ENCODE data around the gene UBE3C. TPM values are rescaled to one million over a fixed set of nuclear protein-coding genes. Genes with fewer than 3 reads are reported as not detected.

Gene UBE3C
- total RNA-seq, 3 donors from 2014 or later (not counting 1 experiment from before 2014, with no cell fraction given), result 44.6 to 56.7 (median 55.5) TPM

DNA sequence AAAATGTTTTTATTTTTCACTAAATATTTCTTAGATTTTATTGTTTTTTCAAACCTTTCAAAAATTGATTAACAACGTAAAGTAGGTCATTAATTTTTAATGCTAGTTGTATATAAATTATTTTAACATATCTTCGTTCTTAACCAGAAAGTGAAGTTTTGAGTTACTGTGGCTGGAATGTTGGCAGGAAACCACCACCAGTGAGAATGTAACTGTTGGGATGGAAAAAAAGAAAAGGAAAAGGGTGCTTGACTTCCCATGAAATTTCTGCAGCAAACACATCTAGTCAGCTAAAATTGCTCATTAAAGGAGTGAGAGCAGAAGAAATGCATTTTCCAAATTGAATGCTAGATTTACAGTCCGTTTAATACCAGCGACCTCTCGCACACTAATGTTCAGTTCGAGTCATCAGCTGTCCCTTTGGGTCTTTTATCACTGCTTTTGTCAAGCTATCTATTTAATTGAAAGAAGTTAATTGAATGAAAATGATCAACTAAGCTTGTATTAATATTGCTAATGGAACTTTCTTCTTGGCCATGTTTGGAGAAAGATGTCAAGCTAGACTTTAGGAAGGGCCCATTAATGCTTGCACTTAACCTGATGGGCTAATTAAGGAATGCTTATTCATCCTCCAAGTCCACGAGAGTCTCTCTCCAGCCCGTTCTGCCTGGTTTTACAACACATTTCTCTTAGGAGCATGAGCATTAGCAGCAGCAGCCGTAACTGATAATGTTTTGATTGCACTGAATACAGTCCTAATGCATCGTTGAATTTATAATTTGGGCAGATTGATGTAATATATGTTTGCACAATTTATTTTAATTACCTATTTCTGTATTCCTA, 70.1 kb downstream of the UBE3C start:
- H3K4me3 Mint-ChIP-seq, result no peak overlapping the region
- H3K4me1 ChIP-seq (ENCODE audit: control insufficient read depth, insufficient read depth, low read length), result no peaks in the 10 kb centered on the region
- intact Hi-C loops (cut with micrococcal nuclease), result no loop called here
- no peaks in the 10 kb centered on the region for H3K27me3 Mint-ChIP-seq (ENCODE audit: low read depth in 2 of 2)
- H3K36me3 ChIP-seq (ENCODE audit: control insufficient read depth, insufficient read depth, low read length), result peaks cover 33% of the 10 kb centered on the region
- H3K27me3 ChIP-seq (ENCODE audit: control insufficient read depth, insufficient read depth, low read length), result no peaks in the 10 kb centered on the region
- no peaks in the 10 kb centered on the region for H3K36me3 Mint-ChIP-seq
- H3K27ac ChIP-seq (ENCODE audit: low read length), result no peak overlapping the region
- 99% methylated on average over 7 of the region's 10 CpGs for WGBS (ENCODE audit: insufficient coverage)
- no peaks in the 10 kb centered on the region for H3K9me3 ChIP-seq (ENCODE audit: control insufficient read depth, insufficient read depth, low read length)
- TF ChIP-seq, protein P1, sequence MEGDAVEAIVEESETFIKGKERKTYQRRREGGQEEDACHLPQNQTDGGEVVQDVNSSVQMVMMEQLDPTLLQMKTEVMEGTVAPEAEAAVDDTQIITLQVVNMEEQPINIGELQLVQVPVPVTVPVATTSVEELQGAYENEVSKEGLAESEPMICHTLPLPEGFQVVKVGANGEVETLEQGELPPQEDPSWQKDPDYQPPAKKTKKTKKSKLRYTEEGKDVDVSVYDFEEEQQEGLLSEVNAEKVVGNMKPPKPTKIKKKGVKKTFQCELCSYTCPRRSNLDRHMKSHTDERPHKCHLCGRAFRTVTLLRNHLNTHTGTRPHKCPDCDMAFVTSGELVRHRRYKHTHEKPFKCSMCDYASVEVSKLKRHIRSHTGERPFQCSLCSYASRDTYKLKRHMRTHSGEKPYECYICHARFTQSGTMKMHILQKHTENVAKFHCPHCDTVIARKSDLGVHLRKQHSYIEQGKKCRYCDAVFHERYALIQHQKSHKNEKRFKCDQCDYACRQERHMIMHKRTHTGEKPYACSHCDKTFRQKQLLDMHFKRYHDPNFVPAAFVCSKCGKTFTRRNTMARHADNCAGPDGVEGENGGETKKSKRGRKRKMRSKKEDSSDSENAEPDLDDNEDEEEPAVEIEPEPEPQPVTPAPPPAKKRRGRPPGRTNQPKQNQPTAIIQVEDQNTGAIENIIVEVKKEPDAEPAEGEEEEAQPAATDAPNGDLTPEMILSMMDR (IDR thresholded peaks at IDR 0.05), result no peak
- ATAC-seq, result no peak
- H3K4me1 Mint-ChIP-seq, result peaks cover 0 to 5% of the 10 kb centered on the region in 2 donors
- no peaks in the 10 kb centered on the region for H3K9me3 Mint-ChIP-seq
- H3K27ac Mint-ChIP-seq, result no peak overlapping the region
- DNase-seq, result no peak
- H3K4me3 ChIP-seq (ENCODE audit: low read length), result no peak overlapping the region

DNA sequence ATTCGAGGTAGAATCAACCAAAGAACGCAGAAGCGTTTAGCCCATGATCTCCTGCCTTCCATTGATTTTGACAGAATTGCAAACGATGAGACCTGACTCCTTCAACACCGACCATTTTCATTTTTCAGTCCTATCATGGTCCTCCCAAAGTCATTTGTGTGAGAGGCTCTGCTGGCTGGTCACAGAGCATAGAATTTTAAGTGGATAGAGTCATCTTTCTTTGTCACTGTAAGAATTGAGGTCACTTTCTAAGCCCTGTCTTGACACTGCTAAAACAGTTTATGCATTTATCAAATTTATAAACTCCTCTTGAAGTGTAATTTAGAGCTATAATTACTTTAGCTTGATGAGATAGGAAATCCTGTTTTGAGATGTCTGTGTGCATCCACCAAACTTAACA, 72.0 kb downstream of the UBE3C start:
- no peak overlapping the region for H3K27ac Mint-ChIP-seq
- Histone ChIP-seq H3K4me1 (ENCODE audit: control insufficient read depth, insufficient read depth, low read length) (no peaks in the 10 kb centered on the region), H3K27ac (ENCODE audit: low read length) (no peak overlapping the region), H3K36me3 (ENCODE audit: control insufficient read depth, insufficient read depth, low read length) (peaks cover 30% of the 10 kb centered on the region), H3K4me3 (ENCODE audit: low read length) (no peak overlapping the region), H3K27me3 (ENCODE audit: control insufficient read depth, insufficient read depth, low read length) (no peaks in the 10 kb centered on the region), H3K9me3 (ENCODE audit: control insufficient read depth, insufficient read depth, low read length) (no peaks in the 10 kb centered on the region)
- intact Hi-C loops (cut with micrococcal nuclease), result no loop called here
- H3K4me1 Mint-ChIP-seq, result peaks cover 0 to 5% of the 10 kb centered on the region in 2 donors
- no peak overlapping the region for H3K4me3 Mint-ChIP-seq
- H3K36me3 Mint-ChIP-seq, result no peaks in the 10 kb centered on the region
- H3K9me3 Mint-ChIP-seq, result no peaks in the 10 kb centered on the region
- DNase-seq (no peak), ATAC-seq (no peak)
- H3K27me3 Mint-ChIP-seq (ENCODE audit: low read depth in 2 of 2), result no peaks in the 10 kb centered on the region
- WGBS (ENCODE audit: insufficient coverage), result 100% methylated on average over 5 of the region's 5 CpGs
- TF ChIP-seq, protein P1 (IDR thresholded peaks at IDR 0.05), result no peak

DNA sequence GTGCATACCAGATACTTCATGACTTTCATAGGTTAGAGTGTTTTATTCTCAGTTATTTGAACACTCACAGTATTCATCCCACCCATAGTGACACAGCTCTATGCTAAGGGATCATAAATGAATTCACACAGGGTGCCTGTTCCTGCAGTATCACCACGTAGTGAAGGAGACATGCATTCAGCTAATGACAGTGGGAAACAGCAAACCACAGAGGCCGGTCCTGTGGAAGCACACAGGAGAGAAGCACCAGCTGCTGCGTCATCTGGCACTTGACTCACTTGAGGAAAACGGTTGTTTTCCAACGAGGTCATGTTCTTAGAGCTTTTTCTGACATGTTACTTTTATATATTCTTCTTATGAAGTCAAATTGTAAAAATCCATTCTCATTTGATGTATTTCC, 73.0 kb downstream of the UBE3C start:
- Histone ChIP-seq H3K36me3 (ENCODE audit: control insufficient read depth, insufficient read depth, low read length) (peaks cover 31% of the 10 kb centered on the region), H3K27ac (ENCODE audit: low read length) (no peak overlapping the region), H3K4me3 (ENCODE audit: low read length) (no peak overlapping the region), H3K4me1 (ENCODE audit: control insufficient read depth, insufficient read depth, low read length) (no peaks in the 10 kb centered on the region), H3K27me3 (ENCODE audit: control insufficient read depth, insufficient read depth, low read length) (no peaks in the 10 kb centered on the region), H3K9me3 (ENCODE audit: control insufficient read depth, insufficient read depth, low read length) (no peaks in the 10 kb centered on the region)
- Mint-ChIP-seq H3K4me1 (peaks cover 0 to 5% of the 10 kb centered on the region in 2 donors), H3K4me3 (no peak overlapping the region), H3K9me3 (no peaks in the 10 kb centered on the region), H3K36me3 (no peaks in the 10 kb centered on the region), H3K27me3 (ENCODE audit: low read depth in 2 of 2) (no peaks in the 10 kb centered on the region), H3K27ac (no peak overlapping the region)
- intact Hi-C loops (cut with micrococcal nuclease), result no loop called here
- WGBS (ENCODE audit: insufficient coverage), result 59% methylated on average over 5 of the region's 5 CpGs
- no peak for DNase-seq
- ATAC-seq, result no peak
- TF ChIP-seq, protein P1 (IDR thresholded peaks at IDR 0.05), result no peak

Measured in natural killer cell (primary cell).